K562 (cell line): ENCODE results near the gene TRPV5. TPM values are rescaled to one million over a fixed set of nuclear protein-coding genes. Genes with fewer than 3 reads are reported as not detected.

Experiments used
- ATAC-seq: fragments of 200-7000 bp; cut with Tn5 transposase; 3 replicates; pipeline ENCODE4 v1.9.1; 2020; ENCODE audit warnings: moderate library complexity
- BruUV-seq: library from RNA; stranded (reverse); fragments of 400-500 nt; replicated peaks from 2 replicates; lab custom pipeline; 2021; lab: Mats Ljungman, UMichigan
- CTCF ChIA-PET: fragments of 300-600 bp; formaldehyde crosslinking; extraction: SDS; loops from one replicate; lab custom pipeline; 2021; ENCODE audit warnings: low intra/inter-chr PET ratio; lab: Yijun Ruan, JAX
- POLR2A ChIA-PET: fragments of 300-600, 350-650 bp; sonication (Branson Sonifier 250); formaldehyde crosslinking; extraction: SDS; loops from one replicate; lab custom pipeline; 2021; ENCODE audit warnings: antibody characterized with exemption, inconsistent platforms; lab: Yijun Ruan, JAX
- DNase-seq, 4 experiments: peaks; one replicate each; pipeline versions ENCODE4 v3.0.0 to v3.0.0-alpha.2; 2011 to 2018; ENCODE audit warnings: low spot score in 3 of 4, mixed read lengths in 3 of 4; ENCODE audit errors: extremely low read depth in 1 of 4
- FAIRE-seq: peaks from 2 replicates; lab custom pipeline; 2011; peaks lifted over from hg19 to GRCh38; lab: Jason Lieb, UNC
- H2AFZ ChIP-seq: 2 replicates; pipeline ENCODE4 v1.6.0; 2011; ENCODE audit warnings: low read depth, low read length, control low read depth, inconsistent platforms
- H3K27ac ChIP-seq: fragments of 200-600 bp; 3 replicates; pipeline ENCODE4 v1.8.0; 2011; ENCODE audit warnings: low read depth, mild to moderate bottlenecking, control low read depth, inconsistent platforms, low read length, moderate library complexity, mixed read lengths; ENCODE audit errors: extremely low read depth
- H3K27me3 ChIP-seq, 2 experiments: fragments of 300-600 bp in 1 of 2; 2 replicates in 1 of 2; 3 replicates in 1 of 2; pipeline versions ENCODE4 v1.6.0 to v1.8.0; 2011; ENCODE audit warnings: inconsistent platforms in 2 of 2, low read length in 2 of 2, mild to moderate bottlenecking in 1 of 2, mixed read lengths in 1 of 2, moderate library complexity in 1 of 2; ENCODE audit not compliant: control insufficient read depth in 2 of 2, insufficient read depth in 2 of 2
- H3K36me3 ChIP-seq: fragments of 300-600 bp; 3 replicates; pipeline ENCODE4 v1.8.0; 2011; ENCODE audit warnings: mild to moderate bottlenecking, low read length, inconsistent platforms; ENCODE audit not compliant: control insufficient read depth, insufficient read depth
- H3K4me1 ChIP-seq, 2 experiments: fragments of 200-600 bp in 1 of 2; replicated peaks in 1 of 2; 2 replicates in 1 of 2; 3 replicates in 1 of 2; pipeline versions ENCODE4 v1.5.1 to v1.8.0; 2011; ENCODE audit warnings: inconsistent platforms in 2 of 2, low read length in 2 of 2, mild to moderate bottlenecking in 1 of 2, mixed read lengths in 1 of 2, moderate library complexity in 1 of 2; ENCODE audit not compliant: control insufficient read depth in 2 of 2, insufficient read depth in 2 of 2
- H3K4me2 ChIP-seq: 2 replicates; pipeline ENCODE4 v1.6.1; 2011; ENCODE audit warnings: low read length, control low read depth, inconsistent platforms, mixed read lengths; ENCODE audit not compliant: insufficient read depth
- H3K4me3 ChIP-seq: fragments of 200-600 bp; sonication (generic), shearing (Covaris generic); 2 replicates; pipeline ENCODE4 v1.5.1; 2016; ENCODE audit warnings: control low read depth, inconsistent platforms
- H3K79me2 ChIP-seq: fragments of 200-600 bp; 3 replicates; pipeline ENCODE4 v1.8.0; 2011; ENCODE audit warnings: low read length, inconsistent platforms; ENCODE audit not compliant: control insufficient read depth, insufficient read depth
- H3K9ac ChIP-seq, 2 experiments: 2 replicates each; pipeline versions ENCODE4 v1.6.0 to v1.6.1; 2011; ENCODE audit warnings: low read depth in 2 of 2, low read length in 2 of 2, control low read depth in 1 of 2, inconsistent platforms in 1 of 2, mild to moderate bottlenecking in 1 of 2, mixed read lengths in 1 of 2; ENCODE audit not compliant: insufficient read depth in 1 of 2
- H3K9me1 ChIP-seq: one replicate; pipeline ENCODE4 v1.6.0; 2011; ENCODE audit warnings: inconsistent platforms, mild to moderate bottlenecking, low read length, moderate library complexity; ENCODE audit not compliant: control insufficient read depth, insufficient read depth
- H3K9me3 ChIP-seq: replicated peaks from 2 replicates; pipeline ENCODE4 v1.5.1; 2011; ENCODE audit warnings: low read depth, low read length, inconsistent platforms; ENCODE audit not compliant: control insufficient read depth, insufficient read depth
- H4K20me1 ChIP-seq: replicated peaks from 2 replicates; pipeline ENCODE4 v1.6.1; 2011; ENCODE audit warnings: low read length, inconsistent platforms, mixed read lengths; ENCODE audit not compliant: control insufficient read depth, insufficient read depth
- CHD4 ChIP-seq: fragments of 200-600 bp; sonication (generic); IDR thresholded peaks from 3 replicates; pipeline ENCODE4 v1.6.1; 2012; ENCODE audit warnings: low read depth, mild to moderate bottlenecking, mixed read lengths, low read length, inconsistent platforms; ENCODE audit not compliant: insufficient read depth, insufficient replicate concordance, poor library complexity, severe bottlenecking
- MEIS2 ChIP-seq: fragments of 450-650 bp; IDR thresholded peaks from 2 replicates; pipeline ENCODE4 v1.6.1; 2014; ENCODE audit warnings: mild to moderate bottlenecking; ENCODE audit not compliant: partially characterized antibody
- PATZ1 ChIP-seq: fragments of 250-450 bp; sonication (Bioruptor Pico); IDR thresholded peaks from 2 replicates; pipeline ENCODE4 v1.5.0; 2020; ENCODE audit warnings: mild to moderate bottlenecking, borderline replicate concordance
- SIRT6 ChIP-seq: IDR thresholded peaks from one replicate; pipeline ENCODE4 v1.6.1; 2012; ENCODE audit warnings: low read depth, mild to moderate bottlenecking, control low read depth, inconsistent platforms, low read length, moderate library complexity
- ZFP30 ChIP-seq: fragments of 250-450 bp; sonication (Bioruptor Pico); IDR thresholded peaks from 2 replicates; pipeline ENCODE4 v1.8.0; 2022; ENCODE audit warnings: moderate library complexity, mild to moderate bottlenecking, inconsistent platforms, borderline replicate concordance
- WGBS: fragments of 100-300 bp; shearing (Covaris generic); methylation state at CpG from one replicate; pipeline ENCODE4 v1.1.6; 2016; ENCODE audit warnings: low coverage, mixed read lengths; ENCODE audit not compliant: insufficient coverage; ENCODE audit errors: missing lambda C conversion rate; 5-methylcytosine and 5-hydroxymethylcytosine counted together
- in situ Hi-C: fragments of 300-500 bp; cut with MboI; formaldehyde crosslinking; loops from 4 replicates; pipeline ENCODE4 v1.15.0; 2018; ENCODE audit warnings: inconsistent platforms, mixed read lengths
- intact Hi-C: fragments of 100-400 bp; cut with micrococcal nuclease; formaldehyde crosslinking; loops from 2 replicates; pipeline ENCODE4 v1.14.2; 2022
- polyA plus RNA-seq, 8 experiments: library from polyadenylated mRNA; depleted of rRNA in 4 of 8; stranded (reverse) in 5 of 8; unstranded in 3 of 8; fragments of >200 nt; fragmentation: Nextera tagmentation in 2 of 8; fragmentation: Illumina TruSeq in 1 of 8; extraction: Ambion mirVana in 2 of 8; extraction: Trizol in 1 of 8; gene quantifications; 2 replicates each; pipeline versions ENCODE4 v1.2.1 to v1.2.3, GENCODE V29; 2011 to 2014; ENCODE audit warnings: inconsistent platforms in 1 of 8, missing spikeins in 1 of 8
- total RNA-seq, 7 experiments: library from RNA; depleted of rRNA in 6 of 7; stranded (reverse); fragments of >200 nt in 6 of 7; fragmentation: Illumina TruSeq in 2 of 7; extraction: Trizol in 2 of 7; gene quantifications; 2 replicates each; pipeline versions ENCODE4 v1.2.1 to v1.2.3, GENCODE V29; 2011 to 2021; ENCODE audit warnings: low replicate concordance in 1 of 7

The TRPV5 gene
- total and polyA plus RNA-seq, 9 of the 15 experiments (the other 6 are each of a cell fraction or from before 2014, with no cell fraction given) = not detected

DNA sequence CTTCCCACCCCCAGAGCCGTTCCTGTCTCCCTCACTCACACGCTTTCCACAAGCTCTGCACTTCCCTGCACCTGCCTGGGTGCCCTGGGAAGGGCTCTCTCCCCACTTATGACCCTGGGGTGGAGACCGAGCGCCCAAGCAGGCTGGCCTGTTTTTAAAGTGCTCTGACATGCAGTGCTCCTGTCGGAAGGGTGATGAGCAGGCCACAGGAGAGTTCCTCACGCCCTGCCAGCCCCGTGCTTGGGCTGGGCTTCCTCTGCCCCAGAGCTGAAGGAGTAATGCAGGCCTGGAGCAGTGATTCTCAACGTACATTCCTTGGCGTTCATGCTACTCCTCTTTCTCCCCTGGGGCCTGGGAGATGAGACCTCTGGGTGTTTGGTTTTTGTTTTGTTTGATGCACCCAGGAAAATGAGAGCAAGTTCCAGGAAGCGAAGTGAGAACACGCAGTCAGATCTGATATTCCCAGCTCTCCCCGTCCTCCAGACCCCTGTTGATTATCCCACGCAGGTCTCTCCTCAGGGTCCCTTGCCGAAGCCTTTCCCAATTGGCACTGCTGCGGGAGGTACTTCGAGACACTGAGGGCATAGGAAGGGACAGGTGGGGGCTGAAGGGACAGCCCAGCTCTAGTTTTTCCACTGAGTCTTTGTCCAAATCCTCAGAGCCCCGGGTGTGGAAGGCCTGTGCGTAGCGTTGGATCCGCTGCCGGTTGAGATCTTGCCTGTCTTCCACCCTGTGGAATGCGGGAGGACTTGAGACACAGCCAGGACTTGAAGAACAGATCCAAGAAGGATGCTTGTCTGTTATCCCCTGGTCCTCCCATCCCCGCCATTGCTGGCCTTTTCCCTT lies 62.1 kb downstream of the TRPV5 start (continued):
- TF ChIP-seq SIRT6 (no peak), ZFP30 (CRISPR knock-in tag) (no peak), PATZ1 (no peak)
- TF ChIP-seq, all 486 proteins: peak for 0

GRCh38 chr7:142870566-142871259 lies 62.8 kb downstream of the TRPV5 start:
- Histone ChIP-seq H3K79me2 (no peaks in the 10 kb centered on the region), H3K4me2 (no peak overlapping the region), H3K4me3 (no peak overlapping the region), H2AFZ (no peak overlapping the region), H3K9me3 (no peaks in the 10 kb centered on the region), H3K27ac (no peak overlapping the region), H3K9me1 (no peaks in the 10 kb centered on the region), H3K4me1 (peaks cover 0 to 23% of the 10 kb centered on the region in 2 experiments; a peak in 1 of 5 replicates), H3K27me3 (peaks cover 2 to 64% of the 10 kb centered on the region in 2 experiments; a peak in 3 of 5 replicates), H3K9ac (no peak overlapping the region), H3K36me3 (no peaks in the 10 kb centered on the region), H4K20me1 (0 out of 2 replicates have a peak, but pooled peaks cover 4% of the 10 kb centered on the region)
- 31% methylated on average over 14 of the region's 14 CpGs for WGBS
- CTCF ChIA-PET = interaction anchor here (0.6 kb wide), 1 partner anchor 133 kb away, joined by 3 read pairs; no protein-coding TSS in a partner anchor
- no TSS peak for BruUV-seq
- FAIRE-seq = no peak
- no peak for TF ChIP-seq MEIS2
- TF ChIP-seq CHD4 = no peak
- DNase-seq = no peak
- intact Hi-C loops = no loop called here
- no peak for ATAC-seq
- POLR2A ChIA-PET = interaction anchor here (1.5 kb wide), 1 partner anchor 147 kb away, joined by 3 read pairs; no protein-coding TSS in a partner anchor
- in situ Hi-C loops = no loop called here
